IPS-15b (cell line): ENCODE data around the gene AMBP.

Experiments used
- H3K27me3 ChIP-seq: one replicate; pipeline ENCODE4 v1.6.1; 2013; ENCODE audit warnings: low read length; ENCODE audit not compliant: control insufficient read depth, insufficient read depth
- H3K36me3 ChIP-seq: one replicate; pipeline ENCODE4 v1.6.1; 2013; ENCODE audit warnings: low read length; ENCODE audit not compliant: control insufficient read depth, insufficient read depth
- H3K4me1 ChIP-seq: one replicate; pipeline ENCODE4 v1.6.1; 2013; ENCODE audit warnings: mild to moderate bottlenecking, low read length; ENCODE audit not compliant: control insufficient read depth, insufficient read depth
- H3K4me3 ChIP-seq: one replicate; pipeline ENCODE4 v1.5.1; 2013; ENCODE audit warnings: low read depth, low read length
- H3K9ac ChIP-seq: one replicate; pipeline ENCODE4 v1.6.1; 2013; ENCODE audit warnings: low read depth, mild to moderate bottlenecking, low read length
- H3K9me3 ChIP-seq: one replicate; pipeline ENCODE4 v1.6.1; 2013; ENCODE audit warnings: mild to moderate bottlenecking, low read length; ENCODE audit not compliant: control insufficient read depth, insufficient read depth

The AMBP gene

GRCh38 chr9:114015607-114016006 is 62.5 kb downstream of the AMBP start:
- Histone ChIP-seq H3K36me3 (peaks cover 3% of the 10 kb centered on the region), H3K4me1 (peaks cover 3% of the 10 kb centered on the region), H3K9ac (no peak overlapping the region), H3K27me3 (no peaks in the 10 kb centered on the region), H3K4me3 (no peak overlapping the region), H3K9me3 (no peaks in the 10 kb centered on the region)

- no peaks in the 10 kb centered on the region for H3K27me3 ChIP-seq
- no peak overlapping the region for H3K4me3 ChIP-seq
- peaks cover 3% of the 10 kb centered on the region for H3K36me3 ChIP-seq
- peaks cover 3% of the 10 kb centered on the region for H3K4me1 ChIP-seq
- no peaks in the 10 kb centered on the region for H3K9me3 ChIP-seq
- H3K9ac ChIP-seq = no peak overlapping the region
Measured at GRCh38 chr9:114014044-114014443, 64.1 kb downstream of the AMBP start.

GRCh38 chr9:114012126-114012525 is 66.0 kb downstream of the AMBP start:
- Histone ChIP-seq H3K27me3 (no peaks in the 10 kb centered on the region), H3K4me3 (no peak overlapping the region), H3K9ac (no peak overlapping the region), H3K36me3 (peaks cover 3% of the 10 kb centered on the region), H3K4me1 (peaks cover 3% of the 10 kb centered on the region), H3K9me3 (no peaks in the 10 kb centered on the region)

GRCh38 chr9:114011313-114011712 is 66.8 kb downstream of the AMBP start:
- Histone ChIP-seq H3K36me3 (peaks cover 3% of the 10 kb centered on the region), H3K4me3 (no peak overlapping the region), H3K9me3 (no peaks in the 10 kb centered on the region), H3K27me3 (no peaks in the 10 kb centered on the region), H3K9ac (no peak overlapping the region), H3K4me1 (peaks cover 3% of the 10 kb centered on the region)
